NCI-H1930 (cell line): Measurements from ENCODE around the gene RND2.
"Not testable (repeated sequence)": the region's sequence is repeated elsewhere in the genome, so short reads cannot be mapped to it uniquely, and the experiment has no call there.

ENCODE experiments used
- DNase-seq, 2 experiments: peaks; one replicate each; lab custom pipeline; 2025; lab: John Stamatoyannopoulos, UW

RND2 gene

DNA sequence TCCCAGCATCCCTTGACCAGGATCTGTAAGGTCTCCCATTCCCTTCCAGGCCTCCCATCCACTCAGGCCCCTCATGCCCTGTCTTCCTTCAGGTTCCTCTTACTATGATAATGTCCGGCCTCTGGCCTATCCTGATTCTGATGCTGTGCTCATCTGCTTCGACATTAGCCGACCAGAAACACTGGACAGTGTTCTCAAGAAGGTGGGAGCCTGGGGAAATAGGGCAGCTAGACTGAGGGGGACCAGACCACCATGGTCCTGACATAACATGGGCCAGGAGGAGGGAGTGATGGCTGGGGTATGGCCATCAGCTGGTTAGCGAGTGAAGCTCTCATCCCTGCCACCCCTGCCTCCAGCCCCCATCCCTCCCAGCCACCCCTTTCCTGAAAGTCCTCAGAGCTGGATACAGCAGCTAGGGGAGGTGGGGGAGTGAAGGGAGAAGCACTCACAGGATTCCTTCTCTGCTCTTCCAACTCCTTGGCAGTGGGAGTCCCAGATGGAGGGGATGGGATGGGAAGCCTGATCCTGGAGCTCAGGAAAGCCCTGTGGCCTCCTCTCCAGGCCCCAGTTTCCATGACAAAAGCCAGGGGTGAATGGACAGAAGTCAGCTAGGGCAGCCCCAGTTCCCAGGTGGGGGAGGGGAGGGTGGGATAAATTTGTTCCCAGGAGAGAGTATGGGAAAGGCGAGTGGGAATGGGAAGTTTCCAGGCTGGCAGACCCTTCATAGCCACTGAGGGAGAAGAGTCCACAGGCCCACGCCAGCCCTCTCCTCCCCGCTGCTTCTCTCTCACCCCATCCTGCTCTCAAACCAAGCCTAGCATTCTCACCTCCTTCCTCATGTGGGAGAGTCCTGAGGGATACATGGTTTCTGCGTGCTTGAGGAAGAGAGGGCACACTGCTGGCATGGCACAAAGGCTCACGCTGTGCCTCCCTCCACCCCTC is 2.3 kb downstream of the RND2 start:
- no peak for DNase-seq

DNA sequence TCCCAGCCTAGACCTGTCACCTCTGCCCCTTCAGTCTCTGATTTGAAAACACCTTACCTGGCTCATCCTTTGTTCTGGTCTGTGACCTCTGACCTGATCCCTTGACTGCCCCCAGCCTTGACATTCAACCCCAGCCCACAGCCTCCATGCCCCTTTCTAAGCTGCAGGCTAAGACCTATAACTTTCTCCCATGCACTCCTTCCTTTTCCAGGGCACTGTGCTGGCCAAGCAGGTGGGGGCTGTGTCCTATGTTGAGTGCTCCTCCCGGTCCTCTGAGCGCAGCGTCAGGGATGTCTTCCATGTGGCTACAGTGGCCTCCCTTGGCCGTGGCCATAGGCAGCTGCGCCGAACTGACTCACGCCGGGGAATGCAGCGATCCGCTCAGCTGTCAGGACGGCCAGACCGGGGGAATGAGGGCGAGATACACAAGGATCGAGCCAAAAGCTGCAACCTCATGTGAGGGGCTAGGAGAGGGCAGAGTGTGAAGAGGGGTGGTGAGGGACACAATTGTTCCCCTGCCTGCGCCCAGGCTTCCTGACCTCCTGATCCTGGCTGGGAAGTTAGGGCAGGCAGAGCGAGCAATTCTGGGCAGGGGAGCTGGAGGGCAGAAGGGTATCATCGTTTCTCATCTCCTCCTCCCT is 3.3 kb downstream of the RND2 start:
- DNase-seq, result no peak

DNA sequence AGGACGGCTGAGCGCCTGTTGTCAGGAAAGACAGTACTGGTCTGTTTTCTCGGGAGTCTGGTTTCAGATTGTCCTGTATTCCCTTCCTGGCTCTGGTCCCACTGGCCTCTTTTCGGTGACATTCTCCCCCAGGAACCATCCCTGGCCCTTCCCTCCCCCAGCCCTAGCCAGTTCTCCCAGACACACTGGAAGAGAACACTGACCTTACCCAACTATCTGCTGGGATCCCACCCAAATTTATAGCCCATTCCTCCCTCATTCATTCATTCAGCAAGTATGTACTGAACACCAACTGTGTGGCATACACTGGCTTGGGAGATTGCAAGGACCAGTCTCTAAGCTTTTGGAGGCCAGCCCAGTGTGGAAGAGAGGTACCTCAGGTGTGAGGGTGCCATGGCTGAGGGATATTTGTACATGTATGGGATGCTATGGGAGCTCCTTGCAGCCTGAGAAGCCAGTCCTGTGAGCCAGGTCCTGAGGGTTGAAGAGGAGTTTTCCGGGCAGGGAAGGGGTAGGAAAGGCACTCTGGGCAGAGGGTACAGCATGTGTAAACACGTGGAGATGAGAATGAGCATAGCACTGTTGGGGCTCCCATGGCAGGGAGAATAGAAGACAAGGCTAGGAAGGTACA is 5.2 kb downstream of the RND2 start:
- no peak for DNase-seq

DNA sequence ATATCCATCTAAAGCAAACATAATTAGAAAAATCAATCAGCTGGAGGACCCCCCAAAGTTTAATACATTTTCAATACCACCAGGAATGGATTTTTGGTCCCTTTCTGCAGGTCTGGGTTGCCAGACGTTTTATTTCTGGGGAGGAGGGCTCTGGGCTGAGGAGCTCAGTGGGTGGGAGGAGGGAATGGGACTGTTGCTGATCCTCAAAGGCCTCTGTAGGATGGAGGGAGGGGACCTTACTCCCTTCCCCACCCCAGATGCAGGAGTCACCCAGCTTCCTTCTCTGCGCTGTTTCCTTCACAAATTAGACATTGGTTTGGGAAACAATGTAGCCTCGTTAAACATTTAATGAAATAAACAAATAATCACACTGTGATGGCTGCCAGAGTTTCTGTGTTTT is 6.6 kb downstream of the RND2 start:
- no peak for DNase-seq

DNA sequence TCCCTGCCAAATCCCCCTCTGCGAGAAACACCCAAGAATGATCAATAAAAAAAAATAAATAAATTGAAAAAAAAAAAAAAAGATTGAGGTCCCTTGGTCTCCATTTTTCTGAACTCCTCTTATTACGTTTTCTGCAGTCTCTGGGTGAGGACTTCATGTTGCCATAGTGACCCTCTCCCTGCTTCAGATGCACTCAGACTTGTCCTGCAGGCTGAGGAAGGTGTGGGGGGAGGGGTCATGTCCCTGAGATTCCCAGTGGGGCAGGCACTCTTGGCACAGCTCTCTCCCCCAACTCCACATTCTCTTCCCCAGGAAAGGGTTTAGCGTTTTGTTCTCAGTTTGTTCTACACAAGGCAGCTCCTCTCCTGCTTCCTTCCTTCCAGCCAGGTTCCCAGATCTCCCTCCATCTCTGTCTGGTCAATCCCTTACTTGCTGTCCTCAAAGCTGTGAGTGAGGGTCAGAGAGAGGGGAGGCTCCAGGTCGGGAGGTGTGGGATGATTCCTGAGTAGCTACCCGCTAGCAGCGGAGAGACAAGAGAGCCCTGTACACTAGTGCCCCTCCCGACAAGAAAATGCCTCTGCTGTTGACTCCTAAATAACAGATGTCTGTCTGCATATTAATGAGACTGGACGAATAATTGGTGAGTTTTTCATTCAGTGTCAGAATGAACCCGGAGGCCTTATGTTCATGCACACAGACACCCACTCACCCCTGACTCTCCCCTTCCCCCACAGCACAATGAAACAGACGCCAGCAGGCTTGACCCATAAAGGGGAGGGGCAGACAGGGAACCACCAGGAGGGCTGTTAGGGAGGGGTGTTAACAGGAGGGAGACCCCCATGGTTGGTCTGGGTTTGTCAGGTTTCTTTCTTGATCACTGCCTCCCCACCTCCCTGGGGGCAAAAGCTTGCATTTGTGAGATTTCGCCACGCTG is 9.2 kb downstream of the RND2 start:
- no peak for DNase-seq

DNA sequence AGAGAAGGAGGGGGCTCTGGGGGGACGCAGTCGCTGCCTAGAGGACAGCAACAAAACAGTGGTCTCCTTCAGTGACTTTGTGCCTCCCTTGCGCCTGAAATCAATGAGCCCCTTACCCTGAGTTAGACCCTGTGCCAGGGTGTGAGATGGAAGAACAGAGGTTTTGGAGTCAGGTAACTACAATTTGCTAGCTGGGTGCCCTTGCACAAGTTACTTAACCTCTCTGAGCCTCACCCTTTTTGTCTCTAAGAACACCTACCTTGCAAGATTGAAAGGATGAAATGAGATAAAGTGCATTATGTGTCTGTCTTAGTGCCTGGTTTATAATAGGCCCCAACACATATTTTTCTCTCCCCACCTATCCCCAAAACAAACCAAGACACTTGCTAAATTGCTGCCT is 9.9 kb downstream of the RND2 start:
- no peak for DNase-seq

DNA sequence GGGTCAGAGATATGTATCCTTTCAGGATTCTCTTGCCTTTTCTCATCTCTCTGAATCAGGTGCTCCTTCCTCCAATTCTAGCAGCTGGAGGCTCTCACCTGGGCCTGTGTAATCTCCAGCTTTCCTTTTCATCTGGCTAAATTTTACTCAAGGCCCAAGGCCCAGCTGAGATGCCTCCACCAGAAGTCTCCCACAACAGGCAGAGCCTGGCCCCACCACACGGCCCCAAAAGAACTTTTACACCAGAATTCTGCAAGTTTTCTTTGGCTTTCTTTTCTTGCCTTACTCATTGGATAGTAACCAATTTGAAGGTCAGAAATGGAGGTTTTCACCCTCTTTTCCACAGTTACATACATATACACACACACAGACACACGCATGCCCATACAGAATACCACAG is 14.6 kb downstream of the RND2 start:
- no peak for DNase-seq

DNA sequence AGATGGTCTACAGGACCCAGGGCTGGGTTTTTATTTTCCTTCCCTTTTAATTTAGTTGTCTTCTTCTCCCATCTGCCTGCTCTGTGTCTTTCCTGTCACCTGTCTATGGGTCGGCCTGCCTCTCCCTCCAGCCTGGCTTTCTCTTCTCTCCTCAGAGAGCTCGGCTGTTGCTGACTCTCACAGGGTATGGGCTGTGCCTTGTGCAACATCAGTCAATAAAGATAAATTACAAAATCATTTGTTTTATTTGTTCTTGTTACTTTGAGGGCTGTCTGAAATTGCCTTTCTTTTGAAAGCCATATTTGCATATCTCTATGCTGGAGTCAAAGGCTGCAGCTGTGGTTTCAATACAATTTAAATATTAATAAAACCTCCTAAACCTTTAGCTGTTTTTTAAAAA is 15.6 kb downstream of the RND2 start:
- no peak for DNase-seq

DNA sequence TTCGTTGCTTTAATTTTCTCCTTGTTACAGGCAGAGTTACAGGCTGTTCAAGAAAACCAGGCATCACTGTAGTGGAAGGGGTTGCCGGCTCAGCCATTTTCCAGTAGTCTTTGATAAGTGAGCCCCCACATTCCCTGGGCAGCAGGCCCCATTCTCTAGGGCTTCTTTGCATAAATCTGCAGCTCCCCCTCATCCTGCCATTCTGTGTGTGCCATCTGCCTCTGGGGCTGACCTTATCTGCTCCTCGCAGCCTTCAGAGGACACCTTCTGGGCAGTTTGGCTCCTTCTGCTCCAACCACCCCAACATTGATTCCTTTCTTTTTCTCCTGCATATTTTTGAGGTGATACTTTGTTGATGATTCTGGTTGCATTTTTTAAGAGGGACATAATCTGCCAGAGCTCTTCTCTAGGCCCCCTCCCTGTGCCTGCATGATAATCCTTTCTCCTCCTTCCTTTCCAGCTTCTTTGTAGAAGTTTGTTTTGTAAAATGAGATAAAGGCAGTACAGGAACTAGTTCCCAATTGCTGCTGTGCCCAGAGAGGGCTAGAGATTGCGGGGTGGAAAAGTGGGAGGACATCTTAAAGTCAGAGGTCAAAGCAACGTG is 17.1 kb downstream of the RND2 start:
- no peak for DNase-seq

DNA sequence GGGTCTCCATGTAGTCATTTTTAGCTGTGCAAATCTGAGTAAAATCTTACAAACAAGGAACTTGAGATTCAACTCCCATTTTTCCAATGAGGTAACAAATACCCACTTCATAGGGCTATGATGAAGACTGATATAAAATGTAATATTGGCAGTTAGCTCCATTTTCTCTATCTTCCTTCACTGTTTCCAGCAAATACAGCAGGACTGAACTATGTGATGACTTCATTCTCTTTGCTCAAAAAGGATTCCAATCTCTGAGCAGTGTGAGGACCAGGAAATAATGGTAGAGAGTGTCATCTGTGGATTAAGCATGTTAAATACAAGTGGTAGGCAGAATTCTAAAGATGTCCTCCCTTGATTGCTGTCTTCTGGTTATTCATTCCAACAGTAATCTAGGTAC is 18.3 kb downstream of the RND2 start:
- DNase-seq, result no peak

DNA sequence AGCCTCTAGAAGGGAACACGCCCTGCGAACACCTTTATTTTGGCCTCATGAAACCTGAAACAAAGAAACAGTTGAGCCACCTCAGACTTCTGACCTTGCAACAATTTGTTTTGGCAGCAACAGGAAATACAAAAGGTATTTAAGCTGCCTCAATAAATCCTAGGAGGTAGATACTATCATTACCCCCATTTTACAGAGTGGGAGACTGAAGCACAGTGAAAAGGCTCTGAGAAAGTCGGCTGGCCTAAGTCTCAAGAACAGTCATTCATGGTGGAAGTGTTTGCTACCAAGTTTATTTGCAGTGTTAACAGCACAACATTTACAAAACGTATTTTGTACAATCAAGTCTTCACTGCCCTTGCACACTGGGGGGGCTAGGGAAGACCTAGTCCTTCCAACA is 19.0 kb downstream of the RND2 start:
- no peak for DNase-seq

DNA sequence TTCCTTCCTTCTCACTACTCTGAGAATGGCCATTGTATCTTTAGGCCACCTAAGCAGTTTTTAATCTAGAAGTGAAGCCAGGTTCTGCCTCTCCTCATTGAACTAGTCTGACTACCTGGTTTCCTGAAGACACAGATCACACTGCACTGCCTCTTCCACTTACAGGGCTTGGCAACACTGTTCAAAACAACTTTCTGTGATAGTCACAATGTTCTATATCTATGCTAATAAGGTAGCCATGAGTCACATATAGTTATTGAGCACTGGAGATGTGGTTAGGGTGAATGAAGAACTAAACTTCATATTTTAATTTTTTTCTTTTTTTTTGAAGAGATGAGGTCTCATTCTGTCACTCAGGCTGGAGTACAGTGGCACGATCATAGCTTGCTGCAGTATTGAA is 26.9 kb downstream of the RND2 start:
- DNase-seq, result no peak

DNA sequence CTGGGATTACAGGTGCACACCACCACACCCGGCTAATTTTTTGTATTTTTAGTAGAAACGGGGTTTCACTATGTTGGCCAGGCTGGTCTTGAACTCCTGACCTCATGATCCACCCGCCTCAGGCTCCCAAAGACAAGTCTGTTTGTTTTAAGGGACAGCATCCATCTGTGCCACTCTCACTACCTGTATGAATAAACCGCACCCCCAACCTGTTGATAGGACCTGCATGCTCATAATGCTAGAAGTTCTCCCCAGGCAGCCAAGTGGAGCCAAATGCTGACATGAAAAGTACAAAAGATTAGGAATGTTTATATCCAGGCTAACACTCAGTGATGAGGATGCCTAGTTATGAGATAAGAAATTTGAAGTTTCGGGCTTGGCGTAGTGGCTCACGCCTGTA is 28.0 kb downstream of the RND2 start:
- DNase-seq, result not testable (repeated sequence)

DNA sequence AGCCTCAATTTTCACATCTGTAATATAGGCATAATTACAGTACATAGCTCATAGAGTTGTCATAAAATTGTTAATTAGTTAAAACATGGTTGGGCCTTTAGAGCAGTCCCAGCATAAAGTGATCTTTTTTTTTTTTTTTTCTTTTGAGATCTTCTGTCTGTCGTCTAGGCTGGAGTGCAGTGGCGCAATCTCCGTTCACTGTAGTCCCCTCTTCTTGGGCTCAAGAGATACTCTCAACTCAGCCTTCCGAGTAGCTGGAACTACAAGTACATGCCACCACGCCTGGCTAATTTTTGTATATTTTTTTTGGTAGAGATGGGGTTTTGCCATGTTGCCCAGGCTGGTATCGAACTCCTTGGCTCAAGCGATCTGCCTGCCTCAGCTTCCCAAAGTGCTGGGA is 31.0 kb downstream of the RND2 start:
- DNase-seq, result no peak

DNA sequence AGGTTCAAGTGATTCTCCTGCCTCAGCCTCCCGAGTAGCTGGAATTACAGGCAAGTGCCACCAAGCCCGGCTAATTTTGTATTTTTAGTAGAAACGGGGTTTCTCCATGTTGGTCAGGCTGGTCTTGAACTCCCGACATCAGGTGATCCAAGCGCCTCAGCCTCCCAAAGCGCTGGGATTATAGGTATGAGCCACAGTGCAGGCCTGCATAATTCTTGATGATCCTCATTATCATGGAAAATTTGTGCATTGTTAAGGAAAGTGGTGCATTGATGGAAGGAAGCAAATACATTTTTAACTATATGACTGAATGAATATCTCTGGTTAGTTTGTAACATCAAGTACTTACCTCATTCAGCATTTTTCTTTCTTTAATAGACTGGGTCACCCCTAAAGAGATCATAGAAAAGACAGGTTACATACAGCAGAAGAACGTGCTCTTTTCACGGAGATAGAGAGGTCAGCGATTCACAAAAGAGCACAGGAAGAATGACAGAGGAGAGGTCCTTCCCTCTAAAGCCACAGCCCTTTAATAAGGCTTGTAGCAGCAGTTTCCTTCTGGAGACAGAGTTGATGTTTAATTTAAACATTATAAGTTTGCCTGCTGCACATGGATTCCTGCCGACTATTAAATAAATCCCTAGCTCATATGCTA is 38.1 kb downstream of the RND2 start:
- no peak for DNase-seq

DNA sequence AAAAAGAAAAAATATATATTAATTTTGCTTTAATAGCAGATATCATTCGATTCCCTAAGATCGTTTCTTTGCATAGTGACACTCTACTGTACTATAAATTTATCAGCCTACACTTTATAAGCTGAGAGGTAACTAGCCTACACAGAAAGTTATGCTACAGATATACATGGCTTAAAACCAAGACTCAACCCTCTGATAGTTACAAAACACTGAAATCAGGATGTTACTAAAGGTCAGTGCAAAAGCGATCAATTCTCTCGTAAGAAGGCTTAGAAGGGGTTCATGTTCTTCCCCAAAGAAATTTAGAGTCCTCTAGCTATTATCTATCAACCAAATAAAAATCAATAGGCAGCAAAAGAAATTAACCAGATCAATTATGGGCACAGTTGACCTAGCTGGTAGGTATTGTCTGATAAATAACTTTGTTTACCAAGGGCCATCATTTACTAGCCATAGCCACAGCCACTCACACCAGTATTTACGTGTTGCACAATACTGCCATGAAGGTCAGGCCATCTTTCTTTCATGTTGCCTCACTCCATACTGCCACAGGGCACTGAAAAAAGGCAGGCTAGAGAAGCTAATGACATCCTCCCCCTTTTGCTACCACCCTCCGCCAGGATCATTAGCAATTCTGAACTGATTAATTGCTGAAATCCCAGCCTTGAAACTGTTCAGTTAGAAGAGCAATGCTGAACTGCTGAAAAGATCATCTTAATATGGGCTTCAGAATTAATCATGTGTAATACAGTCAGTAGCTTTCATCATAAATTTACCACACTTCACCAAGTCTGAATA is 43.7 kb downstream of the RND2 start:
- no peak for DNase-seq

DNA sequence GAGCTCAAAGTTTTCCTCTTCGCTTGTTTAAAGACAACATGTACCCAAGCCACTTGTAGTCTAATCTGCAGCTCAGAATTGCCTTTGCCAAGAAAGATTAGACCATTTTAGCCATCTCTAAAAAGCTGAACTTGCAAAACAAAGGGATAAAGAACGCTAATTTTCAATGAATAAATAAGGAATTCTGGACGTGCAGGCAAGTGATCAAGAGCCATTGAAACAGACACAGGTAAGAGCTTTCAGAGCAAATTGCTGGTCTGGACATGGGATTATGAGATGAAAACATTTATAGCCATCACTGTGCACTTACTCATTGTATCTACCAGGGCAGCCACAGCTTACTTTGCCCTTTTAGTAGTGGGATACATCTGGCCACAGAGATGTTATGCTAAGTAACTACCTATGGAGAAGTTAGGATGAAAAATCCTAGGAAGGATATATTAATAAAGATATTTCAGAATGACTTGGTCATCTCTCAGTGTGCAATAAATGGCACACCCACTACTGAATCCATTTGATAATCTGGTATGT is 44.4 kb downstream of the RND2 start:
- no peak for DNase-seq

DNA sequence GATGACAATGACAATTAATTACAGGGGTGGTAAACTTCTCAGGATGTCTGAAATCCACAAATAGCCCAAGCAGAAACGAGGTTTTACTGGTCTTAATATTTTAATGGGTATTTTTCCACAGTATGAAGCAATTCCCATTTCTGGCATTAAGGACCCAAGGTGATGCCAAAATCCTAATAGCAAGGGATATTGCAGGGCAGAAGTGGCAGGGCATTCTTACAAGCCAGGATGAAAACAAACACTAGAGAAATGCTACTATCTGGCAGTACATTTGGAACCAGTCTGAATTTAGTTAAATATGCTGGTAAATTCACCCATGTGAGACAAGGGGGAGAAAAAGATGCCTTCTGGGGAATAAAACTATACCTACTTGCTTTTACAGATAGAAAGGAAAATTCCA is 45.2 kb downstream of the RND2 start:
- no peak for DNase-seq

DNA sequence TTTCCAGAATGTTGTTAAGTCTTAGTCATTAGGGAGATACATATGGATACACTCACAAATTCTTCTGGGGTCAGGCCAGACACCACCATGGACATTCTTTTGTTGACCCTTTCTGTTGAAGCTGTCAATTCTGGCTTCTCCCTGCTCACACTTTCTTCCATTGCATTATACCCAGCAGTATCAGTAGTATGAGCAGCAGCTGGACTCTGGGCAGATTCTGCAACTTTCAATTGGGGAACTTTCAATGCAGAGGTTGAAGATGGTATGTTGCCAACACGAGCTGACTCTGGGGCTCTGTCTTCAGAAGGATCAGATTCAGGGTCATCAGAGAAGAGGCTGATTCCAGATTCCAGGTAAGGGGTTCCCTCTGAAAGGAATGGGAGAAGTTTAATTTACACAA is 45.8 kb downstream of the RND2 start:
- no peak for DNase-seq

DNA sequence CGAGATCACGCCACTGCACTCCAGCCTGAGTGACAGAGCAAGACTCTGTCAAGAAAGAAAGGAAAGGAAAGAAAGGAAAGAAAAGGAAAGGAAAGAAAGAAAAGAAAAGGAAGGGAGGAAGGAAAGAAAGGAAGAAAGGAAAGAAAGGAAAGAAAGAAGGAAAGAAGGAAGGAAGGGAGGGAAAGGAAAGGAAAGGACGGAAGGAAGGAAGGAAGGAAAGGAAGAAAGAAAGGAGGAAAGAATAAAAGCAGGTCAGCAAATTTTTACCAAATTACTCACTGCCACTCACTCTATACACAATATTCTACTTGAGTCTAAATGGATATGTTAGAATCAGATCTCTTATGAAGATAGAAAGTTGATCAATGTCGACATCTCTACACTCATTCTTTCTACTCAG is 49.8 kb downstream of the RND2 start:
- no peak for DNase-seq
